Esophagus squamous epithelium (tissue), 5 donors: ENCODE data around the gene UBE2H. TPM values are rescaled to one million over a fixed set of nuclear protein-coding genes. Genes with fewer than 3 reads are reported as not detected.
"Not testable (repeated sequence)": the region's sequence is repeated elsewhere in the genome, so short reads cannot be mapped to it uniquely, and the experiment has no call there.

ENCODE experiments used
- DNase-seq: peaks from one replicate; lab custom pipeline; 2025; lab: John Stamatoyannopoulos, UW
- H3K27ac ChIP-seq, 4 donors: fragments of 200-600 bp; sonication (generic); one replicate each; pipeline ENCODE4 v1.5.1; 2016 to 2019; ENCODE audit warnings: mild to moderate bottlenecking in 1 of 4
- H3K27me3 ChIP-seq, 4 donors: fragments of 200-600 bp; sonication (generic); 1 replicate in 3 of 4; 2 replicates in 1 of 4; pipeline versions ENCODE4 v1.5.1 to v1.6.0; 2017 to 2021; ENCODE audit warnings: antibody characterized with exemption in 1 of 4
- H3K36me3 ChIP-seq, 3 donors: fragments of 200-600 bp; sonication (generic); one replicate each; pipeline ENCODE4 v1.5.1; 2016 to 2019
- H3K4me1 ChIP-seq, 3 donors: fragments of 200-600 bp; sonication (generic); one replicate each; pipeline ENCODE4 v1.5.1; 2017 to 2019
- H3K4me3 ChIP-seq, 4 donors: fragments of 200-600 bp; sonication (generic); 1 replicate in 3 of 4; 2 replicates in 1 of 4; pipeline ENCODE4 v1.5.1; 2016 to 2019; ENCODE audit warnings: mild to moderate bottlenecking in 2 of 4, moderate library complexity in 1 of 4
- H3K9me3 ChIP-seq, 3 donors: fragments of 200-600 bp; sonication (generic); one replicate each; pipeline ENCODE4 v1.5.1; 2016 to 2019
- CTCF ChIP-seq, 6 experiments: fragments of 450-650 bp in 4 of 6; fragments of 200-600 bp in 2 of 6; sonication (generic) in 2 of 6; IDR thresholded peaks; one replicate each; pipeline ENCODE4 v1.5.1; 2016 to 2019; ENCODE audit warnings: antibody characterized with exemption in 6 of 6, mild to moderate bottlenecking in 4 of 6, moderate library complexity in 4 of 6
- POLR2A ChIP-seq, 4 donors: fragments of 450-650 bp; IDR thresholded peaks; one replicate each; pipeline ENCODE4 v1.6.1; 2017; ENCODE audit warnings: antibody characterized with exemption in 4 of 4, mild to moderate bottlenecking in 4 of 4, moderate library complexity in 3 of 4
- WGBS, 2 donors: methylation state at CpG; one replicate each; pipeline ENCODE4 v1.1.5; 2018; 5-methylcytosine and 5-hydroxymethylcytosine counted together
- intact Hi-C: fragments of 100-400 bp; cut with DNase I; formaldehyde crosslinking; loops from one replicate; pipeline ENCODE4 v1.15.0; 2022
- total RNA-seq, 4 donors: library from RNA; depleted of rRNA; stranded (reverse); fragments of >200 nt; gene quantifications; one replicate each; pipeline ENCODE4 v1.1.0, GENCODE V29; 2016
- donor health status: DM: yes; HTN: yes; CAD: no.

Gene UBE2H
- total RNA-seq, 4 donors from 2014 or later, result 60.1 to 113 (median 88.7) TPM

GRCh38 chr7:129797214-129797789 lies 155.5 kb downstream of the UBE2H start:
- Histone ChIP-seq H3K27me3 (peaks cover 0 to 8% (median 0%) of the 10 kb centered on the region in 4 donors), H3K9me3 (no peaks in the 10 kb centered on the region), H3K4me3 (no peak overlapping the region), H3K27ac (peak overlapping the region in 1 of 4 donors; percentile 33), H3K4me1 (no peaks in the 10 kb centered on the region), H3K36me3 (no peaks in the 10 kb centered on the region)
- TF ChIP-seq CTCF (IDR thresholded peaks at IDR 0.05), result no peak
- TF ChIP-seq POLR2A (IDR thresholded peaks at IDR 0.05), result no peak
- 53 to 69% methylated on average over 5 to 7 of the region's 7 CpGs for WGBS, 2 donors
- DNase-seq, result no peak
- intact Hi-C loops, result no loop called here

GRCh38 chr7:129796186-129796775 lies 156.5 kb downstream of the UBE2H start:
- no peak overlapping the region for H3K4me3 ChIP-seq
- intact Hi-C loops, result no loop called here
- no peak overlapping the region for H3K27ac ChIP-seq
- H3K9me3 ChIP-seq, result no peaks in the 10 kb centered on the region
- no peak for DNase-seq
- no peak for TF ChIP-seq CTCF (IDR thresholded peaks at IDR 0.05)
- TF ChIP-seq POLR2A (IDR thresholded peaks at IDR 0.05), result no peak
- H3K4me1 ChIP-seq, result no peaks in the 10 kb centered on the region
- no peaks in the 10 kb centered on the region for H3K36me3 ChIP-seq
- peaks cover 0 to 16% (median 0%) of the 10 kb centered on the region in 4 donors for H3K27me3 ChIP-seq
- WGBS, 2 donors, result 80 to 82% methylated on average over 2 to 8 of the region's 9 CpGs

- H3K4me1 ChIP-seq, H3K9me3 ChIP-seq, H3K36me3 ChIP-seq, H3K4me3 ChIP-seq, intact Hi-C loops, DNase-seq, H3K27ac ChIP-seq: not testable (repeated sequence)
- H3K27me3 ChIP-seq, result peaks cover 0 to 30% (median 0%) of the 10 kb centered on the region in 4 donors
- 82 to 91% methylated on average over 6 to 7 of the region's 9 CpGs for WGBS, 2 donors
Measured at GRCh38 chr7:129794461-129794860, 158.3 kb downstream of the UBE2H start.

- WGBS, 2 donors, result 57 to 67% methylated on average over 7 to 9 of the region's 9 CpGs
- no peak for DNase-seq
- no peaks in the 10 kb centered on the region for H3K9me3 ChIP-seq
Measured at GRCh38 chr7:129793506-129794310, 159.1 kb downstream of the UBE2H start.

GRCh38 chr7:129792721-129793120 lies 160.0 kb downstream of the UBE2H start:
- DNase-seq, result no peak
- Histone ChIP-seq H3K36me3 (no peaks in the 10 kb centered on the region), H3K9me3 (no peaks in the 10 kb centered on the region), H3K4me1 (no peaks in the 10 kb centered on the region), H3K27ac (no peak overlapping the region), H3K4me3 (no peak overlapping the region), H3K27me3 (peaks cover 0 to 43% (median 0%) of the 10 kb centered on the region in 4 donors)
- intact Hi-C loops, result no loop called here
- 69 to 86% methylated on average over 3 to 4 of the region's 9 CpGs for WGBS, 2 donors
- TF ChIP-seq CTCF (IDR thresholded peaks at IDR 0.05), result no peak

More at GRCh38 chr7:129793506-129794310, 159.1 kb downstream of the UBE2H start:
- H3K36me3 ChIP-seq, result no peaks in the 10 kb centered on the region
- intact Hi-C loops, result no loop called here
- no peaks in the 10 kb centered on the region for H3K4me1 ChIP-seq
- H3K27me3 ChIP-seq, result peaks cover 0 to 33% (median 0%) of the 10 kb centered on the region in 4 donors
- TF ChIP-seq CTCF (IDR thresholded peaks at IDR 0.05) (no peak), POLR2A (IDR thresholded peaks at IDR 0.05) (no peak)
- H3K4me3 ChIP-seq, result no peak overlapping the region
- no peak overlapping the region for H3K27ac ChIP-seq
